ENCODE results near the gene ENAH. TPM values are rescaled to one million over a fixed set of nuclear protein-coding genes. Genes with fewer than 3 reads are reported as not detected.

ENAH gene
- total and polyA plus RNA-seq, 2 donors (not counting 1 experiment from before 2014, with no cell fraction given), result 1.3 to 1.6 TPM

- Histone ChIP-seq H2AFZ (ENCODE audit: insufficient read depth, low read depth, low read length, poor library complexity, severe bottlenecking) (no peak overlapping the region), H3K36me3 (replicated peaks in 1 of 2; ENCODE audit: control extremely low read depth in 1 of 2, control insufficient read depth in 1 of 2, extremely low read depth in 1 of 2, insufficient read depth in 2 of 2, low read length in 1 of 2) (no peaks in the 10 kb centered on the region), H3K9me3 (ENCODE audit: control extremely low read depth in 1 of 3, control insufficient read depth in 2 of 3, insufficient read depth in 1 of 3, low read length in 2 of 3) (peaks cover 0 to 5% (median 0%) of the 10 kb centered on the region in 3 donors), H3K4me1 (ENCODE audit: control insufficient read depth in 2 of 2, insufficient read depth in 2 of 2, low read length in 2 of 2) (no peaks in the 10 kb centered on the region), H4K20me1 (ENCODE audit: control insufficient read depth, insufficient read depth, low read length, poor library complexity, severe bottlenecking) (no peaks in the 10 kb centered on the region), H3K79me2 (ENCODE audit: control insufficient read depth, insufficient read depth, low read length) (no peaks in the 10 kb centered on the region), H3K4me2 (replicated peaks; ENCODE audit: low read depth, low read length, poor library complexity, severe bottlenecking) (no peak overlapping the region), H3K4me3 (ENCODE audit: control extremely low read depth in 1 of 5, extremely low read depth in 1 of 5, insufficient read depth in 1 of 5, low read depth in 2 of 5, low read length in 4 of 5) (no peak overlapping the region), H3K9ac (ENCODE audit: low read length) (no peak overlapping the region), H3K27me3 (replicated peaks in 1 of 4; ENCODE audit: control extremely low read depth in 1 of 4, control insufficient read depth in 3 of 4, insufficient read depth in 4 of 4, low read length in 3 of 4) (peaks cover 0 to 3% (median 0%) of the 10 kb centered on the region in 4 experiments), H3K27ac (ENCODE audit: low read length in 2 of 2) (no peak overlapping the region)
- CTCF ChIA-PET, result interaction anchor here (1.2 to 1.9 kb wide), 3 partner anchors 10 to 610 kb away, joined by 4 to 8 read pairs (median 4); partner anchors contain the start of gene SRP9
- intact Hi-C loops (cut with micrococcal nuclease), result no loop called here
- no peak overlapping the region for H3K4me3 Mint-ChIP-seq
- DNase-seq (no peak), ATAC-seq (ENCODE audit: low read depth) (peak; percentile 56)
- H3K27me3 Mint-ChIP-seq, result no peaks in the 10 kb centered on the region
- TF ChIP-seq, protein P1, sequence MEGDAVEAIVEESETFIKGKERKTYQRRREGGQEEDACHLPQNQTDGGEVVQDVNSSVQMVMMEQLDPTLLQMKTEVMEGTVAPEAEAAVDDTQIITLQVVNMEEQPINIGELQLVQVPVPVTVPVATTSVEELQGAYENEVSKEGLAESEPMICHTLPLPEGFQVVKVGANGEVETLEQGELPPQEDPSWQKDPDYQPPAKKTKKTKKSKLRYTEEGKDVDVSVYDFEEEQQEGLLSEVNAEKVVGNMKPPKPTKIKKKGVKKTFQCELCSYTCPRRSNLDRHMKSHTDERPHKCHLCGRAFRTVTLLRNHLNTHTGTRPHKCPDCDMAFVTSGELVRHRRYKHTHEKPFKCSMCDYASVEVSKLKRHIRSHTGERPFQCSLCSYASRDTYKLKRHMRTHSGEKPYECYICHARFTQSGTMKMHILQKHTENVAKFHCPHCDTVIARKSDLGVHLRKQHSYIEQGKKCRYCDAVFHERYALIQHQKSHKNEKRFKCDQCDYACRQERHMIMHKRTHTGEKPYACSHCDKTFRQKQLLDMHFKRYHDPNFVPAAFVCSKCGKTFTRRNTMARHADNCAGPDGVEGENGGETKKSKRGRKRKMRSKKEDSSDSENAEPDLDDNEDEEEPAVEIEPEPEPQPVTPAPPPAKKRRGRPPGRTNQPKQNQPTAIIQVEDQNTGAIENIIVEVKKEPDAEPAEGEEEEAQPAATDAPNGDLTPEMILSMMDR (IDR thresholded peaks at IDR 0.05), result no peak
- POLR2A ChIA-PET, result interaction anchor here (0.7 to 1.2 kb wide), 2 partner anchors 10 to 838 kb away, joined by 3 to 4 read pairs; no protein-coding TSS in a partner anchor
- H3K27ac Mint-ChIP-seq, result no peak overlapping the region
- WGBS (ENCODE audit: insufficient coverage), result 52% methylated on average over 4 of the region's 5 CpGs
- H3K4me1 Mint-ChIP-seq, result peaks cover 3% of the 10 kb centered on the region
- H3K9me3 Mint-ChIP-seq (ENCODE audit: insufficient read depth), result no peaks in the 10 kb centered on the region
Observed at GRCh38 chr1:225454733-225455132, 198.2 kb downstream of the ENAH start.

DNA sequence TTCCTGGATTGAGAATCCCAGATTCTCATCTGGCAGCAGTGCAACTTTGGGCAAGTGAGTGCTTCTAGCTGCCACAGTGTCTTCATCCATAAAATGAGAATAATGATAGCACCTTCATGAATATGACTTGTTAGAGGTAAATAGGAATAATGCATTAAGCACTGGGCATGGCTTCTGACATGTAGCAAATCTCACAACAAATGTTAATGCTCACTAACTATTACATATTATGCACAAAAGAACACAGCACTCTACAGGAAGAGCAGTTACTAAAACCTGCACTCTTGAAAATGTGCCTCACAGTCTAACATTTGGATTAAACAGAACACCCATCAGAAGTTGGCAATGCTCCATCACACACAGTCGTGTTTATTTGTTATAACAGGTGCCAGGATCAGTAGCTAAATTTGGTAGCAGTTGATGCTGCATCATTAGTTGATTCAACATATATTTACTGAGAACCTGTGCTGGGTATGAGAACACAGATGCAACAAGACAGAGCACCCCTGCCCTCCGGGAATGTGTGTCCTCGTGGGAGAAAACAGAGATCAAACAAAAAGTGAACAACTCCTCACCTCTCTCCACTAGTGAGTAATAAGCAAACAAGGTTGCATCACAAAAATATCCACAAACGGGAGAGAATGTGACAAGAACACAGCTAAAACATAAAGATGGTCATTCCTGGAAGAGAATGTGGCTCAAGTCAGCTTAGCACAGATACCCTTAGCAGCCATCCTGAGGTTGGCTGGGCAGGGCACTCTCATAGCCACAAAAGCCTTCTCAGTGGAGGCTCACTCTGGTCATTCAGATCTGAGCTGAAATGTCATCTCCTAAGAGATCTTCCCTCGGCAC lies 198.9 kb downstream of the ENAH start:
- Histone ChIP-seq H2AFZ (ENCODE audit: insufficient read depth, low read depth, low read length, poor library complexity, severe bottlenecking) (no peak overlapping the region), H3K4me1 (ENCODE audit: control insufficient read depth in 2 of 2, insufficient read depth in 2 of 2, low read length in 2 of 2) (no peaks in the 10 kb centered on the region), H3K27ac (ENCODE audit: low read length in 2 of 2) (no peak overlapping the region), H3K4me3 (ENCODE audit: control extremely low read depth in 1 of 5, extremely low read depth in 1 of 5, insufficient read depth in 1 of 5, low read depth in 2 of 5, low read length in 4 of 5) (no peak overlapping the region), H3K27me3 (replicated peaks in 1 of 4; ENCODE audit: control extremely low read depth in 1 of 4, control insufficient read depth in 3 of 4, insufficient read depth in 4 of 4, low read length in 3 of 4) (peaks cover 0 to 3% (median 0%) of the 10 kb centered on the region in 4 experiments), H3K9me3 (ENCODE audit: control extremely low read depth in 1 of 3, control insufficient read depth in 2 of 3, insufficient read depth in 1 of 3, low read length in 2 of 3) (peaks cover 0 to 5% (median 0%) of the 10 kb centered on the region in 3 donors), H3K36me3 (replicated peaks in 1 of 2; ENCODE audit: control extremely low read depth in 1 of 2, control insufficient read depth in 1 of 2, extremely low read depth in 1 of 2, insufficient read depth in 2 of 2, low read length in 1 of 2) (no peaks in the 10 kb centered on the region), H4K20me1 (ENCODE audit: control insufficient read depth, insufficient read depth, low read length, poor library complexity, severe bottlenecking) (no peaks in the 10 kb centered on the region), H3K79me2 (ENCODE audit: control insufficient read depth, insufficient read depth, low read length) (no peaks in the 10 kb centered on the region), H3K9ac (ENCODE audit: low read length) (no peak overlapping the region), H3K4me2 (replicated peaks; ENCODE audit: low read depth, low read length, poor library complexity, severe bottlenecking) (no peak overlapping the region)
- intact Hi-C loops (cut with micrococcal nuclease), result no loop called here
- Mint-ChIP-seq H3K4me1 (peaks cover 3% of the 10 kb centered on the region), H3K27me3 (no peaks in the 10 kb centered on the region), H3K9me3 (ENCODE audit: insufficient read depth) (no peaks in the 10 kb centered on the region), H3K27ac (no peak overlapping the region), H3K4me3 (no peak overlapping the region)
- ATAC-seq (ENCODE audit: low read depth) (no peak), DNase-seq (no peak)
- CTCF ChIA-PET, result interaction anchor here (1.2 to 1.9 kb wide), 3 partner anchors 10 to 611 kb away, joined by 4 to 8 read pairs (median 4); partner anchors contain the start of gene SRP9
- no peak for TF ChIP-seq EZH2 (IDR thresholded peaks at IDR 0.05; ENCODE audit: borderline replicate concordance, insufficient read depth, low read depth, low read length, poor library complexity, severe bottlenecking)
- TF ChIP-seq, protein P1 (IDR thresholded peaks at IDR 0.05), result no peak
- POLR2A ChIA-PET, result interaction anchor here (1.2 kb wide), 1 partner anchor 9 kb away, joined by 4 read pairs; no protein-coding TSS in a partner anchor
- 67% methylated on average over 1 of the region's 5 CpGs for WGBS (ENCODE audit: insufficient coverage)

Measured in B cell (primary cell).